ENCODE data around the gene GCK.

DNA sequence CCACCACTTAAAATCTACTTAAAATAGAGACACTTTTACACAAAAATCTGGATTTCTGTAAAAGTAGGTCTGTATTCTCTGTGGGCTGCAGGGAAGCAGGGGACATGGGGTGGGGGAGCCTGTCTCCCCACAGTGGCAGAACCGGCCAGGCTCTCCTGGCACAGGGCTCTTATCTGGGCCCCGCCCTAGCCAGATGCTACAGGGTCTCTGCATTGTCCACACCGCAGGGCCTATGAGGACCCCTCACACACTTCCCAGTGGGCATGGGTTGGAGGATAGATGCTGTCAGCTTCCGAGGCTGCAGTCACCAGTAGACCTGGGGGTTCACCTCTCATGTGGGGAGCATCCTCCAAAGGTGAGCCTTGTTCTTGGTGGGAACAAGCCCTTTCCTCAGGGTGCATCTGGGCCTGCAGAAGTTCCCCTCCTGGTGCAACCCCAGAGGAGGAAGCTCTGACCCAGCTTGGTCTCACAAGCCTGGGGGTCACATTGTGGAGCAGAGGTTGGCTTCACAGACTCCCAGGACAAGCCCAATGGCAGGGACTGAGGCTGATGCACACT lies 32.7 kb downstream of the GCK start:
- no peak for TF ChIP-seq EP300 (IDR thresholded peaks at IDR 0.05; ENCODE audit: borderline replicate concordance)
- no peak for TF ChIP-seq CREB1 (IDR thresholded peaks at IDR 0.05; ENCODE audit: low read depth)
- TF ChIP-seq MAX (IDR thresholded peaks at IDR 0.05) = no peak
- no peak for TF ChIP-seq EGR1 (IDR thresholded peaks at IDR 0.05)
- TF ChIP-seq YY1 (IDR thresholded peaks at IDR 0.05; ENCODE audit: low read depth) = no peak
- no peak for TF ChIP-seq CEBPB (IDR thresholded peaks at IDR 0.05)
- TF ChIP-seq REST (IDR thresholded peaks at IDR 0.05; ENCODE audit: low read depth) = no peak
